Stimulated activated CD4-positive, alpha-beta T cell treated with anti-CD3 and anti-CD28 coated beads, Interleukin-1b, Interleukin-23, amount 100 ng/mL, for 4 hours (primary cell): Measurements from ENCODE around the gene CCDC6.

Experiments
- DNase-seq, 2 donors: peaks; one replicate each; pipeline ENCODE4 v3.0.0-alpha.2; 2020; ENCODE audit warnings: low read depth in 2 of 2

CCDC6 gene

GRCh38 chr10:59851864-59852263, 54.5 kb downstream of the CCDC6 start:
- no peak for DNase-seq

DNA sequence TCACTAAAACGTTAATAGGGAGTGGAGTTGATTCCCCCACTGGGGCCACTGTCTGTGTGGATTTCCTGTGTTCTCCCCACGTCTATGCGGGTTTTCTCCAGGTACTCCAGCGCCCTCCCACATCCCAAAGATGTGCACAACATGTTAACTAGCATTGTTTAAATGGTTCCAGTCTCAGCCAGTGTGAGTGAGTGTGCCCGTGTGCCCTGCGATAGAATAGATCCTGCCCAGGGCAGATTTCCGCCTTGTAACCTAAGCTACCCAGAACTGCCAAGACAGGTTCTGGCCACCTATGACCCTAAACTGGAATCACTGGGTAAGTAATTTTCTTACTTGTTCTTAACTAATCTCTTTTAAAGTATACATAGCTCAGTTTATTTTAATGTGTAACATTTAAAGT, 58.5 kb downstream of the CCDC6 start:
- DNase-seq = no peak

DNA sequence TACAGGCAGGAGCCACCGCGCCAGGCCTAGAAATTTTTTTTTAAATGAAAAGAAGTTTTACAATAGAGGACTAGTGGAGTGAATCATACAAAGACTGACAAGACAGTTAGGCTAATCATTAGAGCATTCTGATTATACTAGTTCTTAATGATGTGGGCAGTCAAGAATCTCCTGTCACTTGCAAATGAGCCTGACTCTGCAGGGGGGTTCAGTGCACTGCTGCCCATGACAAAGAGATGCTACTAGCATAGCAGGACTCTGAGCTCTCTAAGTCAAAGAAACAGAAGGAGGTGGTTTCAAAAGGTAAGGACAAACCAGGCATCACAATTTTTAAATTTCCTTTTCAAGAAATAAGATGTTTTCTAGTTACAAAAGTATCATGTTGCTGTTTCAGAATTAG, 59.0 kb downstream of the CCDC6 start:
- DNase-seq = no peak

GRCh38 chr10:59844436-59844835, 61.9 kb downstream of the CCDC6 start:
- DNase-seq = no peak

GRCh38 chr10:59843748-59844147, 62.6 kb downstream of the CCDC6 start:
- no peak for DNase-seq

- DNase-seq = no peak
Observed at GRCh38 chr10:59839576-59839975, 66.8 kb downstream of the CCDC6 start.

DNA sequence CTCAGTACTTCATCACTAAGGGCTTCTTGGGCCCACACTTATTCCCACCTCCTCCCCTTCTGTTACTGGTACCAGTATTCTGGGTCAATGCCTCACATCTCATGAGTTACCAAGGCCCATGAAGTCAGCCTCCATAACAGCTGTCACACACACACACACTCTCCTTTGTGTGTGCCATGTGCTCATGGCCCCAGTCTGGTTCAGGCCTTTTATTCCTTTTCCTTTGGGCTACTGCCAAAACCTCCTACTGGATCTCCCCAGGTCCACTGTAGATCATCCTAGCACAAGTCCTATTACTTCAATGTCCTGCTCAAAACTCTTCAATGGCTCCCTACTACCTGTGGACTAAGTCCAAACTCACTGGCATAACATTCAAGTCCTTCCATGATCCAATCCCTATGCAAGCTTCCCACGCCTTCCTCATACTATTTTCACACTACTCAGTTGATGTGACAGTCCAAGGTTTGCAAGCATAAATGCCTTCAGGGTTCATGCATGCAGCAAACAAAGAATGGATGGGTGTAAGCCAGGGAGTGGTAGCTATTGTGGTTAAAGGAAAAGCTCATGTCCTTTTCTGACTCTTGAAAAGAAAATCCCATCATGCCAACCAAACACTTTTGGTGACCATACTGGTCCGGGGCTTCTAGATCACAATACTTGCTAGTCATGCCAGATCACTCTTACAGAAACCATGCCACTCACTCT, 68.1 kb downstream of the CCDC6 start:
- no peak for DNase-seq

- DNase-seq = no peak
Observed at GRCh38 chr10:59833810-59834209, 72.5 kb downstream of the CCDC6 start.

DNA sequence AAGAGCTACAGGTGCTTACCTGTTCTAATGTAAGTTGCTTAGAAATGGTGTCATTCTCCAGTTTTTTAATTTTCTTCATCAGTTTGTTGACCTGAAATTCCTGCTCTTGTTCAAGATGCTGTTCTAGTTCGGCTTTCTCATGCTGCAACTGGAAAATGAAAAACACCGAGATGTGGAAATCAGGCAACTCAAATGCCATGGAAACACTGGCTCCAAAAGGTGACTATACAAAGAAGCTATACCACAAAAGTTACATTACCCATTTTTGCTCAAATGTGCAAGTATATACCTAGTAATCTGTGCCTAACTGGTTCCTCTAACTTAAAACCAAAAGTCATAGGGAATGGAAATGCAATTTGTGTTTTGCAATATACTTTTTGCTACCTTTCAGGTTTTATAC, 73.8 kb downstream of the CCDC6 start:
- DNase-seq = no peak

GRCh38 chr10:59831658-59832503, 74.5 kb downstream of the CCDC6 start:
- no peak for DNase-seq

- DNase-seq = peak in 1 of 2 donors; percentile 6
Observed at GRCh38 chr10:59830601-59831259, 75.6 kb downstream of the CCDC6 start.

GRCh38 chr10:59829601-59830000, 76.8 kb downstream of the CCDC6 start:
- DNase-seq = no peak

GRCh38 chr10:59829024-59829423, 77.3 kb downstream of the CCDC6 start:
- no peak for DNase-seq

DNA sequence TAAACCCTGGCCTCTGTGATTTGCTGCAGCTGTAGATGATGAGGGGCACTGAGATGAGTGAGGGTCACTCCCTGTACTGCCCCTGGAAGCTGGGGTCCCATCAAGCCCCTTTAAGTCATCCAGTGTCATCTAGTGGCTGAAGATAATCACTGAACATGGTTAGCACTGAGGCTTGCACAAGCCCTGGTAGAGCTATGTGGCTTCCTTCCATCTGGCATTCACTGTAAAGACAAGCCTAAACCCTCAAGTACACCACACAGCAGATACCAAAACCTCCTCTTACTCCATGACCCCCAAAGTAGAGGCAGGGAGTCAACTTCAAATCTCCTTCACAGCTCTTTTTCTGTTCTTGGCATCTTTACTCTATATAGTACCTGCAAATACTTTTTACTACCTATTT, 80.4 kb downstream of the CCDC6 start:
- DNase-seq = no peak

DNA sequence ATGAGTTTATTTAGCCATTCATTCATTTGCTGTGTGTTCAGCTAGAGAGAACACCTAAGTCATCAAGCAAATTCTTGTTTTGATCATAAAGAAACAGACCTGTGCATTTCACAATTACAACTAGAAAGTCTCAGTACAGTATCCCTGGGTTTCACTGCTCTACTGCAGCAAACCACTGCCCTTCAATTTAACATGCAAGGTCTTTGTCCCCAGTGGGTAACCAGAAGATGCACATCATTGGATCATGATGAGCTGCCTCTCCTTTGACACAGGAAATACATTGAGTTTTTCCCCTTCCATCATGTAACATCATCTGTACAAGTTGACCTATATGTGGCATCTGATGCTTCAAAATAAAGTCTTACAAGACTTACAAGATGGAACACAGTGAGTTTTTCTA, 82.6 kb downstream of the CCDC6 start:
- DNase-seq = no peak

- no peak for DNase-seq
Observed at GRCh38 chr10:59823111-59823510, 83.2 kb downstream of the CCDC6 start.

- DNase-seq = no peak
Observed at GRCh38 chr10:59820471-59820870, 85.9 kb downstream of the CCDC6 start.

- no peak for DNase-seq
Observed at GRCh38 chr10:59819683-59820082, 86.7 kb downstream of the CCDC6 start.

DNA sequence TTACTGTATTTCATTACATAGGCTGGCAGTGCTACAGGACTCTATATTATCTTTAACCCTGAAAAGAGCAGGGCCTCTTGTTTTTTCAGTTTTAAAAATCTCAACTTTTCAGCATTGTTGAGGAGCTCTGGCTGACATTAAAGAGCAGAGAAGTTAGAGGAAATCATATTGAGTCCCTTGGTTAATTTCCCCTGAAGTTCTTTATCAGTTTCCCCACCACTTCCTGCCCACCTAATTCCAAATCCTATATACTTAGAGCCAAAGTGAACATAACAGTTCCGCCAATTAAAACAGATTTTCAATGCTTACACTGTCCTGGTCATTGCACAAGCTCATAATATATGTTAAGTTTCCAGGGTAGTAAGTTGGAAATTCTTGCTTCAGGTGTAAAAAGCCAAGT, 87.1 kb downstream of the CCDC6 start:
- DNase-seq = no peak

- DNase-seq = no peak
Observed at GRCh38 chr10:59817773-59818172, 88.6 kb downstream of the CCDC6 start.

GRCh38 chr10:59814878-59815277, 91.5 kb downstream of the CCDC6 start:
- DNase-seq = no peak

GRCh38 chr10:59812519-59813122, 93.7 kb downstream of the CCDC6 start:
- no peak for DNase-seq
